Liver (tissue), 9 donors: ENCODE data around the gene HCFC1R1. TPM values are rescaled to one million over a fixed set of nuclear protein-coding genes. Genes with fewer than 3 reads are reported as not detected.

ENCODE experiments used
- DNase-seq: peaks from one replicate; pipeline ENCODE4 v3.0.0-alpha.2; 2017; ENCODE audit warnings: low spot score
- H3K27ac ChIP-seq, 2 donors: one replicate each; pipeline ENCODE4 v1.7.0; 2013; ENCODE audit warnings: inconsistent platforms in 2 of 2, low read length in 2 of 2, control low read depth in 1 of 2, low read depth in 1 of 2, mild to moderate bottlenecking in 1 of 2
- H3K27me3 ChIP-seq, 4 donors: one replicate each; pipeline versions ENCODE4 v1.6.1 to v1.7.0; 2013; ENCODE audit warnings: low read length in 3 of 4, inconsistent platforms in 1 of 4, mild to moderate bottlenecking in 1 of 4, moderate library complexity in 1 of 4; ENCODE audit not compliant: control insufficient read depth in 4 of 4, insufficient read depth in 4 of 4
- H3K36me3 ChIP-seq, 4 donors: one replicate each; pipeline versions ENCODE4 v1.6.1 to v1.7.0; 2013; ENCODE audit warnings: low read length in 3 of 4, mild to moderate bottlenecking in 3 of 4, low read depth in 1 of 4, moderate library complexity in 1 of 4; ENCODE audit not compliant: control insufficient read depth in 4 of 4, insufficient read depth in 3 of 4
- H3K4me1 ChIP-seq, 4 donors: one replicate each; pipeline versions ENCODE4 v1.6.1 to v1.7.0; 2013; ENCODE audit warnings: low read length in 3 of 4, mild to moderate bottlenecking in 3 of 4, moderate library complexity in 1 of 4; ENCODE audit not compliant: control insufficient read depth in 4 of 4, insufficient read depth in 4 of 4
- H3K4me3 ChIP-seq, 3 donors: one replicate each; pipeline versions ENCODE4 v1.6.1 to v1.7.0; 2013; ENCODE audit warnings: low read length in 3 of 3, control low read depth in 1 of 3, low read depth in 1 of 3, mild to moderate bottlenecking in 1 of 3
- H3K9ac ChIP-seq, 2 donors: one replicate each; pipeline ENCODE4 v1.7.0; 2013; ENCODE audit warnings: low read length in 2 of 2, mild to moderate bottlenecking in 2 of 2, moderate library complexity in 2 of 2, control low read depth in 1 of 2, low read depth in 1 of 2
- H3K9me3 ChIP-seq, 4 donors: one replicate each; pipeline versions ENCODE4 v1.6.1 to v1.7.0; 2013; ENCODE audit warnings: low read length in 3 of 4; ENCODE audit not compliant: control insufficient read depth in 4 of 4
- FOXA1 ChIP-seq: IDR thresholded peaks from 2 replicates; pipeline ENCODE4 v1.6.1; 2016; ENCODE audit warnings: antibody characterized with exemption
- FOXA2 ChIP-seq: IDR thresholded peaks from 2 replicates; pipeline ENCODE4 v1.6.1; 2016; ENCODE audit warnings: antibody characterized with exemption
- GABPA ChIP-seq, 2 donors: IDR thresholded peaks in 1 of 2; conservative IDR thresholded peaks in 1 of 2; 2 replicates each; pipeline ENCODE4 v1.6.1; 2016; ENCODE audit warnings: antibody characterized with exemption in 2 of 2, mild to moderate bottlenecking in 1 of 2, moderate library complexity in 1 of 2
- HNF4G ChIP-seq: IDR thresholded peaks from 2 replicates; pipeline ENCODE4 v1.6.1; 2016; ENCODE audit warnings: antibody characterized with exemption
- JUND ChIP-seq, 2 donors: IDR thresholded peaks; 2 replicates each; pipeline ENCODE4 v1.6.1; 2016; ENCODE audit warnings: antibody characterized with exemption in 2 of 2
- NR2F2 ChIP-seq: IDR thresholded peaks from 2 replicates; pipeline ENCODE4 v1.6.1; 2016; ENCODE audit warnings: antibody characterized with exemption
- RAD21 ChIP-seq, 2 donors: IDR thresholded peaks; 2 replicates each; pipeline ENCODE4 v1.6.1; 2016; ENCODE audit warnings: antibody characterized with exemption in 2 of 2, mild to moderate bottlenecking in 2 of 2
- RXRA ChIP-seq, 2 donors: IDR thresholded peaks; 2 replicates each; pipeline ENCODE4 v1.6.1; 2017 to 2018; ENCODE audit warnings: antibody characterized with exemption in 2 of 2, mild to moderate bottlenecking in 1 of 2
- SP1 ChIP-seq: IDR thresholded peaks from 2 replicates; pipeline ENCODE4 v1.6.1; 2018; ENCODE audit warnings: antibody characterized with exemption, mild to moderate bottlenecking
- TAF1 ChIP-seq: conservative IDR thresholded peaks from 2 replicates; pipeline ENCODE4 v1.6.1; 2016; ENCODE audit warnings: antibody characterized with exemption, mild to moderate bottlenecking
- YY1 ChIP-seq: IDR thresholded peaks from 2 replicates; pipeline ENCODE4 v1.6.1; 2016; ENCODE audit warnings: antibody characterized with exemption, mild to moderate bottlenecking
- ZBTB33 ChIP-seq: IDR thresholded peaks from 2 replicates; pipeline ENCODE4 v1.6.1; 2016; ENCODE audit warnings: antibody characterized with exemption
- WGBS: extraction: QIAGEN DNeasy Blood & Tissue Kit; methylation state at CpG from one replicate; pipeline ENCODE4 v1.1.7; 2013; 5-methylcytosine and 5-hydroxymethylcytosine counted together
- polyA plus RNA-seq, 2 donors: library from polyadenylated mRNA; stranded (reverse) in 1 of 2; unstranded in 1 of 2; fragments of 200-250 nt in 1 of 2; fragments of >200 nt in 1 of 2; fragmentation: Nextera tagmentation in 1 of 2; extraction: Ambion mirVana in 1 of 2; gene quantifications; one replicate each; pipeline versions ENCODE4 v1.2.1 to v1.2.3, GENCODE V29; 2013 to 2015
- total RNA-seq, 2 donors: library from RNA; depleted of rRNA; stranded (reverse); fragments of >200 nt; gene quantifications; one replicate each; pipeline ENCODE4 v1.2.3, GENCODE V29; 2014
- TF ChIP-seq, protein P1 (sequence below): fragments of 150-350 bp; IDR thresholded peaks from 2 replicates; pipeline ENCODE4 v1.5.1; 2017; ENCODE audit warnings: improper control_type of control experiment, low read depth, low read length; ENCODE audit not compliant: missing input control
- TF ChIP-seq, protein P2 (sequence below): IDR thresholded peaks from 2 replicates; pipeline ENCODE4 v1.6.1; 2016; ENCODE audit warnings: antibody characterized with exemption
- TF ChIP-seq, protein P3 (sequence below): IDR thresholded peaks from 2 replicates; pipeline ENCODE4 v1.6.1; 2016; ENCODE audit warnings: antibody characterized with exemption, mild to moderate bottlenecking
- donor health status: healthy.
- donor health status: healthy.
- donor health status: healthy.
- donor health status: healthy.
- donor health status: healthy.

HCFC1R1 gene
- total and polyA plus RNA-seq, 4 donors, result 1.4 to 17.6 (median 9.2) TPM

DNA sequence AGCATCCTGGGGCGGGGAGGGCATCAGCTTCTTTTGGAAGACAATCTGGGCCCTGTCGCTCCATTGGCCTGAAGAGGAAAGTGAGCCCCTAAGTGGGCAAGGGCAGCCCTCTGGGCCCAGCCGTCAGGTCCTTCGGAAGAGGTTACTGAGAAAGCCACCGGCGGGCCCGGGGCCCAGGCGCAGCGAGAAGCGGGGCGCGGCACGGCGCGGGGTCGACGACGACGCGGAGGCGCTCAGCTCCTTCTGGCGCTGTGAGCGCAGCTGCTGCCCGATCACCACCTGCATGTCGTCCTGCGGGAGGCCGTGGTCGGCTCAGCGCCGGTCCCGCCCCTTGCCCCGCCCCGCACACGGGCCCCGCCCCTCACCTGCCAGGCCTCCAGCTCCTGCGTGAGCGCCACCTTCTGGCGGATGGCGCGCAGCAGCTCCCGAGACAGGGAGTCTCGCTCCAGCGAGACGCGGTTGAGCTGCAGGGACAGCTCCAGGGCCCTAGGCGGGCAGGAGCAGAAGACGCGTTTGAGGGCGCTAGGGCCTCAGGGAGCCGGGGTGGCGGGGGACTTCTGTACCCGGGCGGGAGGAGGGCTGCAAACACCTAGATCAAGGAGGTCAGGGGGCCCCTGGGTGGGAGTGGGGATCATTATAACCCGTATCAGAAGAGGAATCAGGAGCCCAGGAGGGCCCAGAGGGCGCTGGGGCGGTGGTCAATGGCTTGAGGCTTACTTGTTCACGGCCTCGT lies 4.4 kb upstream of the HCFC1R1 start:
- no peaks in the 10 kb centered on the region for H3K9me3 ChIP-seq
- H3K36me3 ChIP-seq, result peaks cover 0 to 14% (median 3%) of the 10 kb centered on the region in 4 donors
- peaks cover 4 to 33% (median 10%) of the 10 kb centered on the region in 4 donors for H3K4me1 ChIP-seq
- TF ChIP-seq HNF4G, result no peak
- TF ChIP-seq, protein P1, sequence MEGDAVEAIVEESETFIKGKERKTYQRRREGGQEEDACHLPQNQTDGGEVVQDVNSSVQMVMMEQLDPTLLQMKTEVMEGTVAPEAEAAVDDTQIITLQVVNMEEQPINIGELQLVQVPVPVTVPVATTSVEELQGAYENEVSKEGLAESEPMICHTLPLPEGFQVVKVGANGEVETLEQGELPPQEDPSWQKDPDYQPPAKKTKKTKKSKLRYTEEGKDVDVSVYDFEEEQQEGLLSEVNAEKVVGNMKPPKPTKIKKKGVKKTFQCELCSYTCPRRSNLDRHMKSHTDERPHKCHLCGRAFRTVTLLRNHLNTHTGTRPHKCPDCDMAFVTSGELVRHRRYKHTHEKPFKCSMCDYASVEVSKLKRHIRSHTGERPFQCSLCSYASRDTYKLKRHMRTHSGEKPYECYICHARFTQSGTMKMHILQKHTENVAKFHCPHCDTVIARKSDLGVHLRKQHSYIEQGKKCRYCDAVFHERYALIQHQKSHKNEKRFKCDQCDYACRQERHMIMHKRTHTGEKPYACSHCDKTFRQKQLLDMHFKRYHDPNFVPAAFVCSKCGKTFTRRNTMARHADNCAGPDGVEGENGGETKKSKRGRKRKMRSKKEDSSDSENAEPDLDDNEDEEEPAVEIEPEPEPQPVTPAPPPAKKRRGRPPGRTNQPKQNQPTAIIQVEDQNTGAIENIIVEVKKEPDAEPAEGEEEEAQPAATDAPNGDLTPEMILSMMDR, result peak; percentile 72
- no peak for TF ChIP-seq FOXA1
- TF ChIP-seq JUND (IDR thresholded peaks at IDR 0.05), result no peak
- TF ChIP-seq ZBTB33, result no peak
- peak; percentile 73 to 82 for TF ChIP-seq RAD21 (IDR thresholded peaks at IDR 0.05)
- no peak for TF ChIP-seq YY1
- TF ChIP-seq, protein P2, sequence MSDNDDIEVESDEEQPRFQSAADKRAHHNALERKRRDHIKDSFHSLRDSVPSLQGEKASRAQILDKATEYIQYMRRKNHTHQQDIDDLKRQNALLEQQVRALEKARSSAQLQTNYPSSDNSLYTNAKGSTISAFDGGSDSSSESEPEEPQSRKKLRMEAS, result no peak
- TF ChIP-seq NR2F2, result no peak
- TF ChIP-seq SP1, result peak; percentile 32
- DNase-seq, result peak; percentile 95
- H3K27ac ChIP-seq, result no peak overlapping the region
- peaks cover 0 to 5% (median 2%) of the 10 kb centered on the region in 4 donors for H3K27me3 ChIP-seq
- no peak overlapping the region for H3K4me3 ChIP-seq
- 10% methylated on average over 58 of the region's 58 CpGs for WGBS
- H3K9ac ChIP-seq, result no peak overlapping the region

GRCh38 chr16:3027489-3027795 lies 3.7 kb upstream of the HCFC1R1 start:
- no peak for DNase-seq
- Histone ChIP-seq H3K9me3 (no peaks in the 10 kb centered on the region), H3K27me3 (peaks cover 0 to 5% (median 2%) of the 10 kb centered on the region in 4 donors), H3K4me1 (peaks cover 9 to 40% (median 13%) of the 10 kb centered on the region in 4 donors), H3K4me3 (no peak overlapping the region), H3K9ac (no peak overlapping the region), H3K36me3 (peaks cover 0 to 14% (median 3%) of the 10 kb centered on the region in 4 donors), H3K27ac (no peak overlapping the region)
- WGBS, result 97% methylated on average over 8 of the region's 8 CpGs
- no peak for TF ChIP-seq YY1
- no peak for TF ChIP-seq NR2F2
- TF ChIP-seq FOXA1, result no peak
- TF ChIP-seq RAD21 (IDR thresholded peaks at IDR 0.05), result no peak
- no peak for TF ChIP-seq TAF1

- Histone ChIP-seq H3K27me3 (peaks cover 0 to 5% (median 2%) of the 10 kb centered on the region in 4 donors), H3K9me3 (no peaks in the 10 kb centered on the region), H3K36me3 (peaks cover 0 to 14% (median 3%) of the 10 kb centered on the region in 4 donors), H3K4me3 (no peak overlapping the region), H3K4me1 (peaks cover 13 to 44% (median 16%) of the 10 kb centered on the region in 4 donors), H3K27ac (no peak overlapping the region), H3K9ac (no peak overlapping the region)
- no peak for DNase-seq
- WGBS, result 96% methylated on average over 24 of the region's 24 CpGs
- TF ChIP-seq, protein P3, sequence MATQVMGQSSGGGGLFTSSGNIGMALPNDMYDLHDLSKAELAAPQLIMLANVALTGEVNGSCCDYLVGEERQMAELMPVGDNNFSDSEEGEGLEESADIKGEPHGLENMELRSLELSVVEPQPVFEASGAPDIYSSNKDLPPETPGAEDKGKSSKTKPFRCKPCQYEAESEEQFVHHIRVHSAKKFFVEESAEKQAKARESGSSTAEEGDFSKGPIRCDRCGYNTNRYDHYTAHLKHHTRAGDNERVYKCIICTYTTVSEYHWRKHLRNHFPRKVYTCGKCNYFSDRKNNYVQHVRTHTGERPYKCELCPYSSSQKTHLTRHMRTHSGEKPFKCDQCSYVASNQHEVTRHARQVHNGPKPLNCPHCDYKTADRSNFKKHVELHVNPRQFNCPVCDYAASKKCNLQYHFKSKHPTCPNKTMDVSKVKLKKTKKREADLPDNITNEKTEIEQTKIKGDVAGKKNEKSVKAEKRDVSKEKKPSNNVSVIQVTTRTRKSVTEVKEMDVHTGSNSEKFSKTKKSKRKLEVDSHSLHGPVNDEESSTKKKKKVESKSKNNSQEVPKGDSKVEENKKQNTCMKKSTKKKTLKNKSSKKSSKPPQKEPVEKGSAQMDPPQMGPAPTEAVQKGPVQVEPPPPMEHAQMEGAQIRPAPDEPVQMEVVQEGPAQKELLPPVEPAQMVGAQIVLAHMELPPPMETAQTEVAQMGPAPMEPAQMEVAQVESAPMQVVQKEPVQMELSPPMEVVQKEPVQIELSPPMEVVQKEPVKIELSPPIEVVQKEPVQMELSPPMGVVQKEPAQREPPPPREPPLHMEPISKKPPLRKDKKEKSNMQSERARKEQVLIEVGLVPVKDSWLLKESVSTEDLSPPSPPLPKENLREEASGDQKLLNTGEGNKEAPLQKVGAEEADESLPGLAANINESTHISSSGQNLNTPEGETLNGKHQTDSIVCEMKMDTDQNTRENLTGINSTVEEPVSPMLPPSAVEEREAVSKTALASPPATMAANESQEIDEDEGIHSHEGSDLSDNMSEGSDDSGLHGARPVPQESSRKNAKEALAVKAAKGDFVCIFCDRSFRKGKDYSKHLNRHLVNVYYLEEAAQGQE, result no peak
- TF ChIP-seq FOXA2 (no peak), GABPA (IDR thresholded peaks at IDR 0.05 in 1 of 2, conservative IDR thresholded peaks at IDR 0.05 in 1 of 2) (no peak), FOXA1 (no peak), ZBTB33 (no peak), RAD21 (IDR thresholded peaks at IDR 0.05) (no peak), NR2F2 (no peak), RXRA (IDR thresholded peaks at IDR 0.05) (no peak), YY1 (no peak)
- TF ChIP-seq, protein P2, result no peak
Observed at GRCh38 chr16:3026609-3027488, 3.1 kb upstream of the HCFC1R1 start.
